Measurements from ENCODE around the gene ZNF365. TPM values are rescaled to one million over a fixed set of nuclear protein-coding genes. Genes with fewer than 3 reads are reported as not detected.
A peak's percentile ranks its signal among the peaks of the same experiment; 100 is the strongest.

ZNF365 gene, protein sequence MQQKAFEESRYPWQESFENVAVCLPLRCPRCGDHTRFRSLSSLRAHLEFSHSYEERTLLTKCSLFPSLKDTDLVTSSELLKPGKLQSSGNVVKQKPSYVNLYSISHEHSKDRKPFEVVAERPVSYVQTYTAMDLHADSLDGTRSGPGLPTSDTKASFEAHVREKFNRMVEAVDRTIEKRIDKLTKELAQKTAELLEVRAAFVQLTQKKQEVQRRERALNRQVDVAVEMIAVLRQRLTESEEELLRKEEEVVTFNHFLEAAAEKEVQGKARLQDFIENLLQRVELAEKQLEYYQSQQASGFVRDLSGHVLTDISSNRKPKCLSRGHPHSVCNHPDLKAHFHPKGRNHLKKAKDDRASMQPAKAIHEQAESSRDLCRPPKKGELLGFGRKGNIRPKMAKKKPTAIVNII
- 9.1 and 9.8 TPM in 2 replicates for total RNA-seq

- no peaks in the 10 kb centered on the region for H3K79me2 ChIP-seq (ENCODE audit: insufficient read depth, low read length)
- peak within 1 kb of the TSS; percentile 77 for H3K4me3 ChIP-seq (ENCODE audit: insufficient read depth, low read length)
- H2AFZ ChIP-seq (ENCODE audit: low read length): peak within 1 kb of the TSS; percentile 90
- peak within 1 kb of the TSS; percentile 88 for H3K4me2 ChIP-seq (ENCODE audit: insufficient read depth, low read length)
- DNase-seq (ENCODE audit: insufficient read length, low spot score, missing footprints): peak; percentile 95
- no peaks in the 10 kb centered on the region for H3K9me3 ChIP-seq (ENCODE audit: low read depth, low read length)
- H3K36me3 ChIP-seq (ENCODE audit: insufficient read depth, low read length): no peaks in the 10 kb centered on the region
- H3K27ac ChIP-seq (ENCODE audit: low read depth, low read length): no peak within 1 kb of the TSS
- peaks cover 2% of the 10 kb centered on the region for H3K27me3 ChIP-seq (ENCODE audit: insufficient read depth, low read length)
- no peaks in the 10 kb centered on the region for H4K20me1 ChIP-seq (ENCODE audit: insufficient read depth, low read length)
- TF ChIP-seq CTCF (IDR thresholded peaks at IDR 0.05; ENCODE audit: extremely low read depth, low read depth, low read length): no peak
- H3K4me1 ChIP-seq (ENCODE audit: insufficient read depth, low read length): peaks cover 8% of the 10 kb centered on the region
Observed at GRCh38 chr10:62373995-62374861, at the start of gene ZNF365. TSS of gene ZNF365 (plus strand) at chr10:62374369. CDS start at chr10:62376194, 1,825 bp downstream.

- no peak for DNase-seq (ENCODE audit: insufficient read length, low spot score, missing footprints)
- Histone ChIP-seq H3K27me3 (ENCODE audit: insufficient read depth, low read length) (no peaks in the 10 kb centered on the region), H3K4me2 (ENCODE audit: insufficient read depth, low read length) (no peak overlapping the region), H3K27ac (ENCODE audit: low read depth, low read length) (no peak overlapping the region), H3K4me1 (ENCODE audit: insufficient read depth, low read length) (no peaks in the 10 kb centered on the region), H3K4me3 (ENCODE audit: insufficient read depth, low read length) (no peak overlapping the region), H3K79me2 (ENCODE audit: insufficient read depth, low read length) (no peaks in the 10 kb centered on the region), H4K20me1 (ENCODE audit: insufficient read depth, low read length) (no peaks in the 10 kb centered on the region), H2AFZ (ENCODE audit: low read length) (no peak overlapping the region), H3K36me3 (ENCODE audit: insufficient read depth, low read length) (no peaks in the 10 kb centered on the region), H3K9me3 (ENCODE audit: low read depth, low read length) (no peaks in the 10 kb centered on the region)
- no peak for TF ChIP-seq CTCF (IDR thresholded peaks at IDR 0.05; ENCODE audit: extremely low read depth, low read depth, low read length)
Observed at GRCh38 chr10:62326176-62326575, 48.0 kb upstream of the ZNF365 start.

GRCh38 chr10:62327885-62328284 lies 46.3 kb upstream of the ZNF365 start:
- Histone ChIP-seq H3K27me3 (ENCODE audit: insufficient read depth, low read length) (no peaks in the 10 kb centered on the region), H3K4me1 (ENCODE audit: insufficient read depth, low read length) (no peaks in the 10 kb centered on the region), H3K4me2 (ENCODE audit: insufficient read depth, low read length) (no peak overlapping the region), H4K20me1 (ENCODE audit: insufficient read depth, low read length) (no peaks in the 10 kb centered on the region), H3K4me3 (ENCODE audit: insufficient read depth, low read length) (no peak overlapping the region), H3K36me3 (ENCODE audit: insufficient read depth, low read length) (no peaks in the 10 kb centered on the region), H3K79me2 (ENCODE audit: insufficient read depth, low read length) (no peaks in the 10 kb centered on the region), H2AFZ (ENCODE audit: low read length) (no peak overlapping the region), H3K9me3 (ENCODE audit: low read depth, low read length) (no peaks in the 10 kb centered on the region), H3K27ac (ENCODE audit: low read depth, low read length) (no peak overlapping the region)
- no peak for DNase-seq (ENCODE audit: insufficient read length, low spot score, missing footprints)
- no peak for TF ChIP-seq CTCF (IDR thresholded peaks at IDR 0.05; ENCODE audit: extremely low read depth, low read depth, low read length)

- H3K9me3 ChIP-seq (ENCODE audit: low read depth, low read length): no peaks in the 10 kb centered on the region
- DNase-seq (ENCODE audit: insufficient read length, low spot score, missing footprints): no peak
- H3K36me3 ChIP-seq (ENCODE audit: insufficient read depth, low read length): no peaks in the 10 kb centered on the region
- H4K20me1 ChIP-seq (ENCODE audit: insufficient read depth, low read length): no peaks in the 10 kb centered on the region
- no peaks in the 10 kb centered on the region for H3K27me3 ChIP-seq (ENCODE audit: insufficient read depth, low read length)
- no peak overlapping the region for H3K27ac ChIP-seq (ENCODE audit: low read depth, low read length)
- H3K4me2 ChIP-seq (ENCODE audit: insufficient read depth, low read length): no peak overlapping the region
- no peak overlapping the region for H2AFZ ChIP-seq (ENCODE audit: low read length)
- TF ChIP-seq CTCF (IDR thresholded peaks at IDR 0.05; ENCODE audit: extremely low read depth, low read depth, low read length): no peak
- H3K4me1 ChIP-seq (ENCODE audit: insufficient read depth, low read length): no peaks in the 10 kb centered on the region
- H3K4me3 ChIP-seq (ENCODE audit: insufficient read depth, low read length): no peak overlapping the region
- no peaks in the 10 kb centered on the region for H3K79me2 ChIP-seq (ENCODE audit: insufficient read depth, low read length)
Observed at GRCh38 chr10:62330213-62330612, 44.0 kb upstream of the ZNF365 start.

All from osteoblast (primary cell).